ENCODE data around the gene SYK. TPM values are rescaled to one million over a fixed set of nuclear protein-coding genes. Genes with fewer than 3 reads are reported as not detected.

The SYK gene
- total and polyA plus RNA-seq, 2 experiments from 2014 or later, result 4.9 to 5.1 TPM

DNA sequence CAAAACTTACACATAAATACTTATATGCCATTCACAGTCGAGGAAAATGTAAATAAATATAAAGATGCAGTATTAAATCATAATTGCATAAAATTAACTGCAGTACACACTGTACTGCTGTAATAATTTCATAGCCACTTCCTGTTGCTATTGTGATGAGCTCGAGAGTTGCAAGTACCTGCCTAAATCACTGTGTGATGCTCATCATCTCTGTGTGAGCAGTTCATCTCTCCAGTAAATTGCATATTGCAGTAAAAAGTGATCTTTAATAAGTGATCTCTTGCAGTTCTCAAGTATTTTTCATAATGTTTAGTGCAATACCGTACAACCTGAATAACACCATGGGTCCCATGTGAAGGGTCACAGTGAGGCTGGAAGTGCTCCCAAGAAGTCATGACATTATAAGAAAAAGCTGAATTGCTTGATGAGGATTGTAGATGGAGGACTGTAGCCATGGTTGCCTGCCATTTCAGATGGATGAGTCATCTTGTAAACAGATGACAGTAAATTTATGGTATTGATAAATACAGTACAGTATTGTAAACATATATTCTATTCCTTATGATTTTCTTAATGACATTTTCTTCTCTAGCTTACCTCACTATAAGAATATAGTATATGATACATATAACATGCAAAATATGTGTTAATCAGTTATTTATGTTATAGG lies 34.9 kb downstream of the SYK start:
- H3K27ac ChIP-seq, result no peak overlapping the region
- WGBS (ENCODE audit: low lambda C conversion rate, missing lambda C conversion rate), result 88% methylated on average over 3 of the region's 3 CpGs
- H3K9me2 ChIP-seq (replicated peaks; ENCODE audit: insufficient read depth), result no peaks in the 10 kb centered on the region
- H4K20me1 ChIP-seq (ENCODE audit: insufficient read depth, poor library complexity, severe bottlenecking), result no peaks in the 10 kb centered on the region
- H3K79me2 ChIP-seq, result no peaks in the 10 kb centered on the region
- H3K4me1 ChIP-seq (ENCODE audit: insufficient read depth), result no peaks in the 10 kb centered on the region
- H3K36me3 ChIP-seq (replicated peaks; ENCODE audit: insufficient read depth, low read depth), result no peaks in the 10 kb centered on the region
- H2AFZ ChIP-seq, result no peak overlapping the region
- no peak overlapping the region for H3K4me2 ChIP-seq
- no peaks in the 10 kb centered on the region for H3K27me3 ChIP-seq
- no peaks in the 10 kb centered on the region for H3K9me3 ChIP-seq (ENCODE audit: low read depth)
- H3K4me3 ChIP-seq, result no peak overlapping the region
- no peak for DNase-seq (ENCODE audit: low spot score)
- TF ChIP-seq EZH2phosphoT487 (IDR thresholded peaks at IDR 0.05; ENCODE audit: low read depth, severe bottlenecking, unreplicated experiment) (no peak), EZH2 (IDR thresholded peaks at IDR 0.05; ENCODE audit: borderline replicate concordance) (no peak)
- TF ChIP-seq, protein P1, sequence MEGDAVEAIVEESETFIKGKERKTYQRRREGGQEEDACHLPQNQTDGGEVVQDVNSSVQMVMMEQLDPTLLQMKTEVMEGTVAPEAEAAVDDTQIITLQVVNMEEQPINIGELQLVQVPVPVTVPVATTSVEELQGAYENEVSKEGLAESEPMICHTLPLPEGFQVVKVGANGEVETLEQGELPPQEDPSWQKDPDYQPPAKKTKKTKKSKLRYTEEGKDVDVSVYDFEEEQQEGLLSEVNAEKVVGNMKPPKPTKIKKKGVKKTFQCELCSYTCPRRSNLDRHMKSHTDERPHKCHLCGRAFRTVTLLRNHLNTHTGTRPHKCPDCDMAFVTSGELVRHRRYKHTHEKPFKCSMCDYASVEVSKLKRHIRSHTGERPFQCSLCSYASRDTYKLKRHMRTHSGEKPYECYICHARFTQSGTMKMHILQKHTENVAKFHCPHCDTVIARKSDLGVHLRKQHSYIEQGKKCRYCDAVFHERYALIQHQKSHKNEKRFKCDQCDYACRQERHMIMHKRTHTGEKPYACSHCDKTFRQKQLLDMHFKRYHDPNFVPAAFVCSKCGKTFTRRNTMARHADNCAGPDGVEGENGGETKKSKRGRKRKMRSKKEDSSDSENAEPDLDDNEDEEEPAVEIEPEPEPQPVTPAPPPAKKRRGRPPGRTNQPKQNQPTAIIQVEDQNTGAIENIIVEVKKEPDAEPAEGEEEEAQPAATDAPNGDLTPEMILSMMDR (IDR thresholded peaks at IDR 0.05; ENCODE audit: poor library complexity), result no peak

DNA sequence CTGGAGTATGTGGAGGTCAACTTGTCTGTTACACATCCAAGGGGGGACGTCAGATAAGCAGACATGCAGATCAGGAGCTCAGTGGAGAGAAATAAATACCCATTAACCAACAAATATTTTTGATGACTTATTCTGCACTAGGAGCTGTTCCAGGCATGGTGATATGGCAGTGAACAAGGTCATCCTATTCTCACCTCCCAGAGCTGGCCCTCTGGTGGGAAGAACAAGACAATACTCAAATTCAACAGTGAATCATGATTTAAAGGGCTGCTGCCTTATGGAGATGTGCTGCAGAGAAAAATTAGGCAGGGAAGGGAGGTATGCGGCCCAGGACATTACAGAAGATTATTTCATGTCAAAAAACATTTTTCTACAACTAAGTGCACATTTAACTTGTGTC lies 36.5 kb downstream of the SYK start:
- H2AFZ ChIP-seq, result no peak overlapping the region
- H3K4me3 ChIP-seq, result no peak overlapping the region
- TF ChIP-seq EZH2phosphoT487 (IDR thresholded peaks at IDR 0.05; ENCODE audit: low read depth, severe bottlenecking, unreplicated experiment) (no peak), EZH2 (IDR thresholded peaks at IDR 0.05; ENCODE audit: borderline replicate concordance) (no peak)
- TF ChIP-seq, protein P1 (IDR thresholded peaks at IDR 0.05; ENCODE audit: poor library complexity), result no peak
- no peaks in the 10 kb centered on the region for H3K9me2 ChIP-seq (replicated peaks; ENCODE audit: insufficient read depth)
- no peaks in the 10 kb centered on the region for H3K27me3 ChIP-seq
- WGBS (ENCODE audit: low lambda C conversion rate, missing lambda C conversion rate), result 91% methylated on average over 2 of the region's 2 CpGs
- no peaks in the 10 kb centered on the region for H3K9me3 ChIP-seq (ENCODE audit: low read depth)
- no peak overlapping the region for H3K4me2 ChIP-seq
- H3K4me1 ChIP-seq (ENCODE audit: insufficient read depth), result no peaks in the 10 kb centered on the region
- H3K79me2 ChIP-seq, result no peaks in the 10 kb centered on the region
- DNase-seq (ENCODE audit: low spot score), result no peak
- H3K36me3 ChIP-seq (replicated peaks; ENCODE audit: insufficient read depth, low read depth), result no peaks in the 10 kb centered on the region
- H4K20me1 ChIP-seq (ENCODE audit: insufficient read depth, poor library complexity, severe bottlenecking), result no peaks in the 10 kb centered on the region
- H3K27ac ChIP-seq, result no peak overlapping the region

DNA sequence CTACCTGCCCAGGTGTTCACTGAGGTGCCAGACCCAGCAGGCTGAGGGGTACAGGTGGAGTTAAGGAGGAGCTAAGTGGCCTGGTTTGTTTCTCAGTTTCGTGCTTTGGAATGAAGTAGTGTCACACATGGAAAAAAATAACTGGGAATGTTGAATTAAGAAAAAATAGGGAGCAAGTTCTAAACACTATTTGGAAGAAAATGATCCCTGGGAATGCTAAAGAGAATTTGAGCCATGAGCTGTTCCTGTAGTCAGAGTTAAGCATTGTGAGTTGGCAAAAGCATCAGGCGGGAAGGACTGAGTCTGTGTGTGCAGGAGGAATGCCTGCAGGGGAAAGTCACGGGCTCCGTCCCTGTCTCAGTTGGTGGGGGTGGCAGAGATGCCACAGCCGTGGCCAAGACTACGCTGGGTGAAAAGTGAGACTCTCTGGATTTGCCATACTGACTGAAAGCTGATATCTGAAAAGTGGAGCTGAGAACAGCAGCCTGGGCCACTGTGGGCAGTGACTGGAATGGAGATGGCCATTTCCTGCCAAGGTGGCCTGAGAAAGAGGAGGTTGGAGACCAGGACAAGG lies 37.0 kb downstream of the SYK start:
- WGBS (ENCODE audit: low lambda C conversion rate, missing lambda C conversion rate), result 77% methylated on average over 6 of the region's 6 CpGs
- Histone ChIP-seq H3K4me2 (no peak overlapping the region), H3K79me2 (no peaks in the 10 kb centered on the region), H3K36me3 (replicated peaks; ENCODE audit: insufficient read depth, low read depth) (no peaks in the 10 kb centered on the region), H3K9me2 (replicated peaks; ENCODE audit: insufficient read depth) (no peaks in the 10 kb centered on the region), H4K20me1 (ENCODE audit: insufficient read depth, poor library complexity, severe bottlenecking) (no peaks in the 10 kb centered on the region), H3K27ac (no peak overlapping the region), H3K4me1 (ENCODE audit: insufficient read depth) (no peaks in the 10 kb centered on the region), H3K4me3 (no peak overlapping the region), H2AFZ (no peak overlapping the region), H3K27me3 (no peaks in the 10 kb centered on the region), H3K9me3 (ENCODE audit: low read depth) (no peaks in the 10 kb centered on the region)
- TF ChIP-seq EZH2phosphoT487 (IDR thresholded peaks at IDR 0.05; ENCODE audit: low read depth, severe bottlenecking, unreplicated experiment), result no peak
- TF ChIP-seq EZH2 (IDR thresholded peaks at IDR 0.05; ENCODE audit: borderline replicate concordance), result no peak
- TF ChIP-seq, protein P1 (IDR thresholded peaks at IDR 0.05; ENCODE audit: poor library complexity), result no peak
- no peak for DNase-seq (ENCODE audit: low spot score)
